ENCODE data around the gene UBE2O. TPM values are rescaled to one million over a fixed set of nuclear protein-coding genes. Genes with fewer than 3 reads are reported as not detected.

The UBE2O gene
- total RNA-seq, 1 experiment from 2014 or later: 57.4 TPM

GRCh38 chr17:76376318-76377133 is 76.4 kb downstream of the UBE2O start:
- Histone ChIP-seq H3K4me1 (ENCODE audit: insufficient read depth, low read length, poor library complexity, severe bottlenecking) (no peaks in the 10 kb centered on the region), H3K4me3 (ENCODE audit: low read depth, low read length, poor library complexity, severe bottlenecking) (no peak overlapping the region), H3K9me3 (ENCODE audit: low read depth, low read length, poor library complexity, severe bottlenecking) (no peaks in the 10 kb centered on the region), H3K27me3 (replicated peaks; ENCODE audit: insufficient read depth, low read depth, low read length, poor library complexity) (no peaks in the 10 kb centered on the region), H3K36me3 (ENCODE audit: insufficient read depth, low read length, poor library complexity, severe bottlenecking) (no peaks in the 10 kb centered on the region), H3K27ac (ENCODE audit: low read depth, low read length, poor library complexity, severe bottlenecking) (no peak overlapping the region)
- CTCF ChIA-PET: no interaction called here
- POLR2A ChIA-PET (ENCODE audit: low non-redundant PET): no interaction called here
- DNase-seq (ENCODE audit: low spot score): no peak
- BruUV-seq (replicated peaks): no TSS peak
- TF ChIP-seq CTCF (conservative IDR thresholded peaks at IDR 0.05; ENCODE audit: low read depth, low read length) (no peak), EZH2 (IDR thresholded peaks at IDR 0.05; ENCODE audit: borderline replicate concordance, low read depth, low read length, poor library complexity, severe bottlenecking) (no peak)
- intact Hi-C loops (cut with micrococcal nuclease; ENCODE audit: unreplicated experiment): no loop called here

- no peak overlapping the region for H3K27ac ChIP-seq (ENCODE audit: low read depth, low read length, poor library complexity, severe bottlenecking)
- no peak for TF ChIP-seq EZH2 (IDR thresholded peaks at IDR 0.05; ENCODE audit: borderline replicate concordance, low read depth, low read length, poor library complexity, severe bottlenecking)
- no peak for TF ChIP-seq CTCF (conservative IDR thresholded peaks at IDR 0.05; ENCODE audit: low read depth, low read length)
- no peak for DNase-seq (ENCODE audit: low spot score)
- no peaks in the 10 kb centered on the region for H3K9me3 ChIP-seq (ENCODE audit: low read depth, low read length, poor library complexity, severe bottlenecking)
- ChIA-PET CTCF (no interaction called here), POLR2A (ENCODE audit: low non-redundant PET) (no interaction called here)
- no peaks in the 10 kb centered on the region for H3K36me3 ChIP-seq (ENCODE audit: insufficient read depth, low read length, poor library complexity, severe bottlenecking)
- BruUV-seq (replicated peaks): no TSS peak
- no peak overlapping the region for H3K4me3 ChIP-seq (ENCODE audit: low read depth, low read length, poor library complexity, severe bottlenecking)
- intact Hi-C loops (cut with micrococcal nuclease; ENCODE audit: unreplicated experiment): no loop called here
- H3K27me3 ChIP-seq (replicated peaks; ENCODE audit: insufficient read depth, low read depth, low read length, poor library complexity): no peaks in the 10 kb centered on the region
- no peaks in the 10 kb centered on the region for H3K4me1 ChIP-seq (ENCODE audit: insufficient read depth, low read length, poor library complexity, severe bottlenecking)
Observed at GRCh38 chr17:76371656-76372628, 81.0 kb downstream of the UBE2O start.

GRCh38 chr17:76370261-76370993 is 82.5 kb downstream of the UBE2O start:
- no peak overlapping the region for H3K4me3 ChIP-seq (ENCODE audit: low read depth, low read length, poor library complexity, severe bottlenecking)

More at GRCh38 chr17:76370261-76370993, 82.5 kb downstream of the UBE2O start:
- Histone ChIP-seq H3K27me3 (replicated peaks; ENCODE audit: insufficient read depth, low read depth, low read length, poor library complexity) (no peaks in the 10 kb centered on the region), H3K36me3 (ENCODE audit: insufficient read depth, low read length, poor library complexity, severe bottlenecking) (no peaks in the 10 kb centered on the region), H3K27ac (ENCODE audit: low read depth, low read length, poor library complexity, severe bottlenecking) (no peak overlapping the region), H3K4me1 (ENCODE audit: insufficient read depth, low read length, poor library complexity, severe bottlenecking) (no peaks in the 10 kb centered on the region), H3K9me3 (ENCODE audit: low read depth, low read length, poor library complexity, severe bottlenecking) (no peaks in the 10 kb centered on the region)
- TF ChIP-seq EZH2 (IDR thresholded peaks at IDR 0.05; ENCODE audit: borderline replicate concordance, low read depth, low read length, poor library complexity, severe bottlenecking) (no peak), CTCF (conservative IDR thresholded peaks at IDR 0.05; ENCODE audit: low read depth, low read length) (peak; percentile 58)
- POLR2A ChIA-PET (ENCODE audit: low non-redundant PET): no interaction called here
- no TSS peak for BruUV-seq (replicated peaks)
- peak; percentile 37 for DNase-seq (ENCODE audit: low spot score)
- intact Hi-C loops (cut with micrococcal nuclease; ENCODE audit: unreplicated experiment): no loop called here
- CTCF ChIA-PET: interaction anchor here (0.6 kb wide), 1 partner anchor 1081 kb away, joined by 3 read pairs; no protein-coding TSS in a partner anchor
